Measurements from ENCODE around the gene GSE1.

Gene GSE1

DNA sequence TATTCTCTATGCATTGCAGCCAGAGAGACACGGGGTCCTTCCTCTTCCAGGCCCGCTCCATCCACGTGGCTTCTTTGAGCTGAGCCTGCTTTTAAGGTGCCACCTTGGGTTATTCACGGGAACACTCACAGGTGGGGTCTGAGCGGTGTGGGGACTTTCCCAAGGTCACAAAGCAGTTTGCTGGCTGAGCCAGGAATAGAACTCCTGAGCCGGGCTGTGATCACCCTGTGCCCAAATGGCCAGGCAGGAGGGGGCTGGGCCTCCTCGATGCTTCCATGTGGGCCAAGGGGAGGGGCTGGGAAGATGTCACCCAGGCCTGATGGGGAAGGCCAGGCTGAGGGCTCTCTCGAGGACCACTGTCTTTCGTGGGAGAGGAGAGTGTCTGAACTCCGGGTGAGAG, 13.0 kb upstream of the GSE1 start:
- Histone ChIP-seq H3K9me2 (replicated peaks; ENCODE audit: control insufficient read depth, low read length) (no peaks in the 10 kb centered on the region), H3K27me3 (ENCODE audit: control insufficient read depth, low read length) (peaks cover 11% of the 10 kb centered on the region), H3K79me2 (ENCODE audit: control insufficient read depth, low read length) (no peaks in the 10 kb centered on the region), H3K9me3 (ENCODE audit: control insufficient read depth, insufficient read depth, low read length) (no peaks in the 10 kb centered on the region), H3K27ac (ENCODE audit: low read depth, low read length) (no peak overlapping the region), H3K4me2 (ENCODE audit: low read length) (no peak overlapping the region), H3K4me1 (ENCODE audit: control insufficient read depth, low read length) (peaks cover 23% of the 10 kb centered on the region), H3K4me3 (ENCODE audit: low read length) (no peak overlapping the region), H3K36me3 (ENCODE audit: control insufficient read depth, low read length) (no peaks in the 10 kb centered on the region), H4K20me1 (ENCODE audit: control insufficient read depth, insufficient read depth, low read depth, low read length) (no peaks in the 10 kb centered on the region; the same call in 1 of the 2 replicates), H3F3A (ENCODE audit: control insufficient read depth, insufficient read depth) (no peaks in the 10 kb centered on the region)
- TF ChIP-seq EZH2phosphoT487 (IDR thresholded peaks at IDR 0.05; ENCODE audit: borderline replicate concordance, low read length) = no peak
- TF ChIP-seq, protein P1, sequence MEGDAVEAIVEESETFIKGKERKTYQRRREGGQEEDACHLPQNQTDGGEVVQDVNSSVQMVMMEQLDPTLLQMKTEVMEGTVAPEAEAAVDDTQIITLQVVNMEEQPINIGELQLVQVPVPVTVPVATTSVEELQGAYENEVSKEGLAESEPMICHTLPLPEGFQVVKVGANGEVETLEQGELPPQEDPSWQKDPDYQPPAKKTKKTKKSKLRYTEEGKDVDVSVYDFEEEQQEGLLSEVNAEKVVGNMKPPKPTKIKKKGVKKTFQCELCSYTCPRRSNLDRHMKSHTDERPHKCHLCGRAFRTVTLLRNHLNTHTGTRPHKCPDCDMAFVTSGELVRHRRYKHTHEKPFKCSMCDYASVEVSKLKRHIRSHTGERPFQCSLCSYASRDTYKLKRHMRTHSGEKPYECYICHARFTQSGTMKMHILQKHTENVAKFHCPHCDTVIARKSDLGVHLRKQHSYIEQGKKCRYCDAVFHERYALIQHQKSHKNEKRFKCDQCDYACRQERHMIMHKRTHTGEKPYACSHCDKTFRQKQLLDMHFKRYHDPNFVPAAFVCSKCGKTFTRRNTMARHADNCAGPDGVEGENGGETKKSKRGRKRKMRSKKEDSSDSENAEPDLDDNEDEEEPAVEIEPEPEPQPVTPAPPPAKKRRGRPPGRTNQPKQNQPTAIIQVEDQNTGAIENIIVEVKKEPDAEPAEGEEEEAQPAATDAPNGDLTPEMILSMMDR (IDR thresholded peaks at IDR 0.05; ENCODE audit: low read depth, low read length, poor library complexity, severe bottlenecking) = no peak

- TF ChIP-seq EZH2phosphoT487 (IDR thresholded peaks at IDR 0.05; ENCODE audit: borderline replicate concordance, low read length) = no peak
- TF ChIP-seq, protein P1 (IDR thresholded peaks at IDR 0.05; ENCODE audit: low read depth, low read length, poor library complexity, severe bottlenecking) = no peak
- H3K27ac ChIP-seq (ENCODE audit: low read depth, low read length) = no peak overlapping the region
- no peak overlapping the region for H3K4me3 ChIP-seq (ENCODE audit: low read length)
- H3K9me3 ChIP-seq (ENCODE audit: control insufficient read depth, insufficient read depth, low read length) = no peaks in the 10 kb centered on the region
- H3K27me3 ChIP-seq (ENCODE audit: control insufficient read depth, low read length) = peaks cover 11% of the 10 kb centered on the region
- no peaks in the 10 kb centered on the region; the same call in 1 of the 2 replicates for H4K20me1 ChIP-seq (ENCODE audit: control insufficient read depth, insufficient read depth, low read depth, low read length)
- no peaks in the 10 kb centered on the region for H3K79me2 ChIP-seq (ENCODE audit: control insufficient read depth, low read length)
- H3F3A ChIP-seq (ENCODE audit: control insufficient read depth, insufficient read depth) = no peaks in the 10 kb centered on the region
- H3K9me2 ChIP-seq (replicated peaks; ENCODE audit: control insufficient read depth, low read length) = no peaks in the 10 kb centered on the region
- H3K36me3 ChIP-seq (ENCODE audit: control insufficient read depth, low read length) = no peaks in the 10 kb centered on the region
- peaks cover 23% of the 10 kb centered on the region for H3K4me1 ChIP-seq (ENCODE audit: control insufficient read depth, low read length)
- H3K4me2 ChIP-seq (ENCODE audit: low read length) = no peak overlapping the region
Measured at GRCh38 chr16:85600530-85601271, 12.4 kb upstream of the GSE1 start.

DNA sequence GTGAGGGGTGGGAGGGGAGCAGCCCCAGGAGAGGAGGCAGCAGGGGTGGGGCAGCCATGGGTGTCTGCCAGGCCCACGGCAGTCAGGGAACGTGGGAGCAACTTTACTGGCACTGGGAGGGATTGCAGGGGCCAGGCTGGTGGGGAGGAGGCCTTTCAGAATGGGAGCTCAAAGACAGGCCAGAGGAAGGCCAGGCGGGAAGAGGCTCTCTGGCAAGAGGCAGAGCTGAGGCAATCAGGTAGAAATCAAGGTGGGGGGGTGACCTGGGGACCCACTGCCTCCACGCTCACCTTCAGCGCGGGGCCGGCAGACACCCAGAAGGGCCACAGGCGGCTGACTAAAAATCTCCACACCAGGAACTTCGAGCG, 11.9 kb upstream of the GSE1 start:
- Histone ChIP-seq H3K4me1 (ENCODE audit: control insufficient read depth, low read length) (peaks cover 25% of the 10 kb centered on the region), H3K9me2 (replicated peaks; ENCODE audit: control insufficient read depth, low read length) (no peaks in the 10 kb centered on the region), H3K9me3 (ENCODE audit: control insufficient read depth, insufficient read depth, low read length) (no peaks in the 10 kb centered on the region), H3K36me3 (ENCODE audit: control insufficient read depth, low read length) (no peaks in the 10 kb centered on the region), H3K27ac (ENCODE audit: low read depth, low read length) (no peak overlapping the region), H3K27me3 (ENCODE audit: control insufficient read depth, low read length) (peaks cover 11% of the 10 kb centered on the region), H3F3A (ENCODE audit: control insufficient read depth, insufficient read depth) (no peaks in the 10 kb centered on the region), H4K20me1 (ENCODE audit: control insufficient read depth, insufficient read depth, low read depth, low read length) (peaks cover 2% of the 10 kb centered on the region), H3K79me2 (ENCODE audit: control insufficient read depth, low read length) (no peaks in the 10 kb centered on the region; the same call in 1 of the 2 replicates), H3K4me2 (ENCODE audit: low read length) (no peak overlapping the region), H3K4me3 (ENCODE audit: low read length) (no peak overlapping the region)
- TF ChIP-seq, protein P1 (IDR thresholded peaks at IDR 0.05; ENCODE audit: low read depth, low read length, poor library complexity, severe bottlenecking) = no peak
- TF ChIP-seq EZH2phosphoT487 (IDR thresholded peaks at IDR 0.05; ENCODE audit: borderline replicate concordance, low read length) = no peak

Data from DOHH2 (cell line).